ENCODE measurements around the gene HIVEP1. TPM values are rescaled to one million over a fixed set of nuclear protein-coding genes. Genes with fewer than 3 reads are reported as not detected.
"Not testable (repeated sequence)": the region's sequence is repeated elsewhere in the genome, so short reads cannot be mapped to it uniquely, and the experiment has no call there.

Gene HIVEP1
- total RNA-seq, 1 donor from 2014 or later, result 27.3 TPM

GRCh38 chr6:12083302-12083701 lies 71.2 kb downstream of the HIVEP1 start:
- no peak for DNase-seq (ENCODE audit: low spot score)

- DNase-seq (ENCODE audit: low spot score), result no peak
Measured at GRCh38 chr6:12083763-12084162, 71.7 kb downstream of the HIVEP1 start.

GRCh38 chr6:12084681-12085080 lies 72.6 kb downstream of the HIVEP1 start:
- no peak for DNase-seq (ENCODE audit: low spot score)

GRCh38 chr6:12088531-12088930 lies 76.4 kb downstream of the HIVEP1 start:
- DNase-seq (ENCODE audit: low spot score), result no peak

GRCh38 chr6:12090714-12091113 lies 78.6 kb downstream of the HIVEP1 start:
- DNase-seq (ENCODE audit: low spot score), result no peak

- no peak for DNase-seq (ENCODE audit: low spot score)
Measured at GRCh38 chr6:12092762-12093161, 80.7 kb downstream of the HIVEP1 start.

- no peak for DNase-seq (ENCODE audit: low spot score)
Measured at GRCh38 chr6:12094689-12095088, 82.6 kb downstream of the HIVEP1 start.

GRCh38 chr6:12096342-12096741 lies 84.2 kb downstream of the HIVEP1 start:
- no peak for DNase-seq (ENCODE audit: low spot score)

- no peak for DNase-seq (ENCODE audit: low spot score)
Measured at GRCh38 chr6:12097791-12098190, 85.7 kb downstream of the HIVEP1 start.

- no peak for DNase-seq (ENCODE audit: low spot score)
Measured at GRCh38 chr6:12099623-12100338, 87.7 kb downstream of the HIVEP1 start.

- DNase-seq (ENCODE audit: low spot score), result no peak
Measured at GRCh38 chr6:12101048-12101447, 88.9 kb downstream of the HIVEP1 start.

- no peak for DNase-seq (ENCODE audit: low spot score)
Measured at GRCh38 chr6:12101653-12102312, 89.7 kb downstream of the HIVEP1 start.

- no peak for DNase-seq (ENCODE audit: low spot score)
Measured at GRCh38 chr6:12102350-12102749, 90.2 kb downstream of the HIVEP1 start.

GRCh38 chr6:12103158-12103557 lies 91.0 kb downstream of the HIVEP1 start:
- no peak for DNase-seq (ENCODE audit: low spot score)

GRCh38 chr6:12105271-12105670 lies 93.2 kb downstream of the HIVEP1 start:
- no peak for DNase-seq (ENCODE audit: low spot score)

GRCh38 chr6:12108376-12108775 lies 96.3 kb downstream of the HIVEP1 start:
- not testable (repeated sequence) for DNase-seq (ENCODE audit: low spot score)

GRCh38 chr6:12110523-12111362 lies 98.6 kb downstream of the HIVEP1 start:
- no peak for DNase-seq (ENCODE audit: low spot score)

- DNase-seq (ENCODE audit: low spot score), result no peak
Measured at GRCh38 chr6:12111363-12111670, 99.2 kb downstream of the HIVEP1 start.

- DNase-seq (ENCODE audit: low spot score), result no peak
Measured at GRCh38 chr6:12112540-12113189, 100.6 kb downstream of the HIVEP1 start.

GRCh38 chr6:12113190-12113577 lies 101.1 kb downstream of the HIVEP1 start:
- DNase-seq (ENCODE audit: low spot score), result no peak

- no peak for DNase-seq (ENCODE audit: low spot score)
Measured at GRCh38 chr6:12114055-12114503, 102.0 kb downstream of the HIVEP1 start.

- no peak for DNase-seq (ENCODE audit: low spot score)
Measured at GRCh38 chr6:12115001-12115400, 102.9 kb downstream of the HIVEP1 start.
